ENCODE measurements around the gene EMP1.
A peak's percentile ranks its signal among the peaks of the same experiment; 100 is the strongest.

The EMP1 gene

GRCh38 chr12:13175499-13175898 lies 21.0 kb upstream of the EMP1 start:
- Histone ChIP-seq H3K9ac (ENCODE audit: low read length) (no peak overlapping the region), H3K27me3 (ENCODE audit: control insufficient read depth, insufficient read depth, low read length) (no peaks in the 10 kb centered on the region), H3K36me3 (ENCODE audit: control insufficient read depth, low read depth, low read length) (no peaks in the 10 kb centered on the region), H3K4me3 (ENCODE audit: low read length) (no peak overlapping the region), H3K27ac (ENCODE audit: low read length) (no peak overlapping the region), H3K9me3 (ENCODE audit: control insufficient read depth, low read depth, low read length) (no peaks in the 10 kb centered on the region), H3K4me1 (ENCODE audit: control insufficient read depth, low read depth, low read length) (peaks cover 40% of the 10 kb centered on the region)

GRCh38 chr12:13176256-13176655 lies 20.3 kb upstream of the EMP1 start:
- no peak overlapping the region for H3K27ac ChIP-seq (ENCODE audit: low read length)
- H3K9me3 ChIP-seq (ENCODE audit: control insufficient read depth, low read depth, low read length): no peaks in the 10 kb centered on the region
- H3K4me1 ChIP-seq (ENCODE audit: control insufficient read depth, low read depth, low read length): peaks cover 38% of the 10 kb centered on the region
- H3K27me3 ChIP-seq (ENCODE audit: control insufficient read depth, insufficient read depth, low read length): no peaks in the 10 kb centered on the region
- H3K9ac ChIP-seq (ENCODE audit: low read length): no peak overlapping the region
- H3K4me3 ChIP-seq (ENCODE audit: low read length): no peak overlapping the region
- H3K36me3 ChIP-seq (ENCODE audit: control insufficient read depth, low read depth, low read length): no peaks in the 10 kb centered on the region

DNA sequence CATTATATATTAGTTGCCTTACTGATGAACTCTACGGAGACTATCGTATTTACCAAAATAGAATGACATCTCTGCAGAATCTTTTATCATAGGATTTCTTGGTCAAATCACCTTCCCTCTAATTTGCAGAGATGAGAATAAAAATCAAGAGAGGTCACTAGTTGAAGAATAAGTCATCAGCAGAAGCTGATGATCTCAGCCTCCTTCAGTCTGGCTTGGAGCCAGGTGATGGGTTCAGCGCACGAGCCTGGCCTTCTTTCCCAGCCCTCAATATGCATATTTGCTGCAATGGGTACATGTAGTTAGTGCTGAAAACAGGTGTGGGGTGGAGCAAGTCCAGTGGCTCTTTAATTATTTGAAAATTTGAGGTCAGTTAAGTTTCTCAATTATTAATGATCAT lies 19.2 kb upstream of the EMP1 start:
- Histone ChIP-seq H3K36me3 (ENCODE audit: control insufficient read depth, low read depth, low read length) (no peaks in the 10 kb centered on the region), H3K9me3 (ENCODE audit: control insufficient read depth, low read depth, low read length) (no peaks in the 10 kb centered on the region), H3K4me1 (ENCODE audit: control insufficient read depth, low read depth, low read length) (peaks cover 30% of the 10 kb centered on the region), H3K9ac (ENCODE audit: low read length) (no peak overlapping the region), H3K27ac (ENCODE audit: low read length) (no peak overlapping the region), H3K4me3 (ENCODE audit: low read length) (no peak overlapping the region), H3K27me3 (ENCODE audit: control insufficient read depth, insufficient read depth, low read length) (no peaks in the 10 kb centered on the region)

DNA sequence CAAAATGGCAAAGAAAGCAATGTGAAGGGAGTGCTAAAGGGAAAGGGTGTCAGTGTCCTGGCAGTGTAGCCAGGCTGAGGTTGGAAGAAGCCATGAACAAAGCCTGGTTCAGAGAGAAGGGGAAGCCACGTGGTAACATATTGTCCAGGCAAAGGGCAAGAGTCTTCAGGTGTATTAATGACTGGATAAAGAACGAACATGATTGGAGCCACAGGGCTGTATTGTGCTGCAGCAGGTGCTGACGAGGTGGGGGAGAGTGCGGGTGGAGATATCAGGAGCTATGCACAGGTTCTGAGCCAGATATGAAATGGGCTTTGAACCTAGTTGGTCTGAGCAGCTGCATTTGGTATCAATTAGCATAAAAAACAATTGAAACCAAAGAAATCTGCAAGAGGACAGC lies 18.6 kb upstream of the EMP1 start:
- H3K9me3 ChIP-seq (ENCODE audit: control insufficient read depth, low read depth, low read length): no peaks in the 10 kb centered on the region
- no peaks in the 10 kb centered on the region for H3K36me3 ChIP-seq (ENCODE audit: control insufficient read depth, low read depth, low read length)
- H3K4me3 ChIP-seq (ENCODE audit: low read length): no peak overlapping the region
- no peak overlapping the region for H3K9ac ChIP-seq (ENCODE audit: low read length)
- no peaks in the 10 kb centered on the region for H3K27me3 ChIP-seq (ENCODE audit: control insufficient read depth, insufficient read depth, low read length)
- peaks cover 25% of the 10 kb centered on the region for H3K4me1 ChIP-seq (ENCODE audit: control insufficient read depth, low read depth, low read length)
- no peak overlapping the region for H3K27ac ChIP-seq (ENCODE audit: low read length)

- Histone ChIP-seq H3K27me3 (ENCODE audit: control insufficient read depth, insufficient read depth, low read length) (no peaks in the 10 kb centered on the region), H3K9me3 (ENCODE audit: control insufficient read depth, low read depth, low read length) (no peaks in the 10 kb centered on the region), H3K27ac (ENCODE audit: low read length) (no peak overlapping the region), H3K4me3 (ENCODE audit: low read length) (no peak overlapping the region), H3K9ac (ENCODE audit: low read length) (no peak overlapping the region), H3K36me3 (ENCODE audit: control insufficient read depth, low read depth, low read length) (no peaks in the 10 kb centered on the region), H3K4me1 (ENCODE audit: control insufficient read depth, low read depth, low read length) (peaks cover 18% of the 10 kb centered on the region)
These were observed 17.8 kb upstream of the EMP1 start for GRCh38 chr12:13178568-13179210.

GRCh38 chr12:13179211-13180074 lies 17.1 kb upstream of the EMP1 start:
- Histone ChIP-seq H3K4me1 (ENCODE audit: control insufficient read depth, low read depth, low read length) (peaks cover 18% of the 10 kb centered on the region), H3K27ac (ENCODE audit: low read length) (no peak overlapping the region), H3K27me3 (ENCODE audit: control insufficient read depth, insufficient read depth, low read length) (no peaks in the 10 kb centered on the region), H3K36me3 (ENCODE audit: control insufficient read depth, low read depth, low read length) (no peaks in the 10 kb centered on the region), H3K9me3 (ENCODE audit: control insufficient read depth, low read depth, low read length) (no peaks in the 10 kb centered on the region), H3K4me3 (ENCODE audit: low read length) (peak overlapping the region; percentile 34), H3K9ac (ENCODE audit: low read length) (no peak overlapping the region)

GRCh38 chr12:13181375-13182070 lies 15.0 kb upstream of the EMP1 start:
- Histone ChIP-seq H3K27me3 (ENCODE audit: control insufficient read depth, insufficient read depth, low read length) (no peaks in the 10 kb centered on the region), H3K4me1 (ENCODE audit: control insufficient read depth, low read depth, low read length) (peaks cover 18% of the 10 kb centered on the region), H3K9me3 (ENCODE audit: control insufficient read depth, low read depth, low read length) (no peaks in the 10 kb centered on the region), H3K36me3 (ENCODE audit: control insufficient read depth, low read depth, low read length) (no peaks in the 10 kb centered on the region), H3K9ac (ENCODE audit: low read length) (no peak overlapping the region), H3K4me3 (ENCODE audit: low read length) (no peak overlapping the region), H3K27ac (ENCODE audit: low read length) (no peak overlapping the region)

- Histone ChIP-seq H3K4me1 (ENCODE audit: control insufficient read depth, low read depth, low read length) (peaks cover 18% of the 10 kb centered on the region), H3K27ac (ENCODE audit: low read length) (no peak overlapping the region), H3K9ac (ENCODE audit: low read length) (no peak overlapping the region), H3K4me3 (ENCODE audit: low read length) (no peak overlapping the region), H3K27me3 (ENCODE audit: control insufficient read depth, insufficient read depth, low read length) (no peaks in the 10 kb centered on the region), H3K36me3 (ENCODE audit: control insufficient read depth, low read depth, low read length) (no peaks in the 10 kb centered on the region), H3K9me3 (ENCODE audit: control insufficient read depth, low read depth, low read length) (no peaks in the 10 kb centered on the region)
These were observed 13.6 kb upstream of the EMP1 start for GRCh38 chr12:13182881-13183280.

DNA sequence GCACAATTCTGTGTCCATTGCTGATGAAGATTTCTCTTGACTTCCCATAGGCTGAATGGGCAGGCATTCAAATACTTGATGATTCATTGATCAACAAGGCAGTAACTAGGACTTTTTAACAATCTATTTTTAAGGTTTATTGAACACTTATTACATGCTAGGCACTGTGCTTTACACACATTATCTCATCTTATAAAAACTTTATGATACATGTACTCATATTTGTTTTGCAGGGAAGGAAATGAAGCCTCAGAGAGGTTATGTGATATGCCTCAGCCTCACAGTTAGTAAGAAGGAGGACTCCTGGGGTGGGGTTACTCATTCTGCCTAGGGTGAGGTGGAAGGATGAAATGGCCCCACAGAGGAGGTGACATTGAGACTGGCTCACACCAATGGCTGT lies 12.9 kb upstream of the EMP1 start:
- no peak overlapping the region for H3K27ac ChIP-seq (ENCODE audit: low read length)
- H3K9me3 ChIP-seq (ENCODE audit: control insufficient read depth, low read depth, low read length): no peaks in the 10 kb centered on the region
- H3K9ac ChIP-seq (ENCODE audit: low read length): no peak overlapping the region
- peaks cover 17% of the 10 kb centered on the region for H3K4me1 ChIP-seq (ENCODE audit: control insufficient read depth, low read depth, low read length)
- H3K27me3 ChIP-seq (ENCODE audit: control insufficient read depth, insufficient read depth, low read length): no peaks in the 10 kb centered on the region
- no peaks in the 10 kb centered on the region for H3K36me3 ChIP-seq (ENCODE audit: control insufficient read depth, low read depth, low read length)
- H3K4me3 ChIP-seq (ENCODE audit: low read length): no peak overlapping the region

GRCh38 chr12:13186302-13186701 lies 10.2 kb upstream of the EMP1 start:
- Histone ChIP-seq H3K9ac (ENCODE audit: low read length) (no peak overlapping the region), H3K36me3 (ENCODE audit: control insufficient read depth, low read depth, low read length) (no peaks in the 10 kb centered on the region), H3K9me3 (ENCODE audit: control insufficient read depth, low read depth, low read length) (no peaks in the 10 kb centered on the region), H3K27me3 (ENCODE audit: control insufficient read depth, insufficient read depth, low read length) (no peaks in the 10 kb centered on the region), H3K27ac (ENCODE audit: low read length) (no peak overlapping the region), H3K4me1 (ENCODE audit: control insufficient read depth, low read depth, low read length) (no peaks in the 10 kb centered on the region), H3K4me3 (ENCODE audit: low read length) (no peak overlapping the region)

DNA sequence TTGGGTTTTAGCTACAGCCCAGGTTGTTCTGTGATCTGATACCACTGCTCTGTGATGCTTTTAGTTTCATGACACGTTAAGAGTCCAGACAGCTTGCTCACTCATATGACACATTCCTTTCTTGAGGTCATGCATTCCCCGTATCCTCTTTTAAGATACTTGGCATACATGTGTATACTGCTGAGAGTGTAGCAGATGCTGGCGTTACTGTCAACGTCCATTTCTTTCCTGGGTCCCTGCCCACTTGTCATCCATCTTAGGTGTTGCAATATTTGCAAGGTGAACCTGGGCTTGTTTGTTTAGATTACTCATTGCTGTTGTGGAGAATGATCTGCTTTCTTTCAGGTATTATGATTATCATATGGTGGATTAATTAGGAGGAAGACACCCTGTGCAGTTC lies 9.1 kb upstream of the EMP1 start:
- Histone ChIP-seq H3K27ac (ENCODE audit: low read length) (no peak overlapping the region), H3K9ac (ENCODE audit: low read length) (no peak overlapping the region), H3K4me3 (ENCODE audit: low read length) (no peak overlapping the region), H3K4me1 (ENCODE audit: control insufficient read depth, low read depth, low read length) (no peaks in the 10 kb centered on the region), H3K36me3 (ENCODE audit: control insufficient read depth, low read depth, low read length) (no peaks in the 10 kb centered on the region), H3K27me3 (ENCODE audit: control insufficient read depth, insufficient read depth, low read length) (no peaks in the 10 kb centered on the region), H3K9me3 (ENCODE audit: control insufficient read depth, low read depth, low read length) (no peaks in the 10 kb centered on the region)
